ENCODE measurements around the gene OR10T2.

Gene OR10T2

GRCh38 chr1:158425027-158425426 is 25.8 kb upstream of the OR10T2 start:
- TF ChIP-seq SIN3A (IDR thresholded peaks at IDR 0.05; ENCODE audit: borderline replicate concordance, insufficient read depth, low read length) (no peak), POLR2AphosphoS5 (IDR thresholded peaks at IDR 0.05; ENCODE audit: low read depth, low read length) (no peak), TAF1 (IDR thresholded peaks at IDR 0.05; ENCODE audit: borderline replicate concordance, insufficient read depth, low read length) (no peak), FOXP2 (optimal IDR thresholded peaks at IDR 0.05; ENCODE audit: borderline replicate concordance, extremely low read depth, extremely low read length, insufficient read depth) (no peak), REST (IDR thresholded peaks at IDR 0.05; ENCODE audit: insufficient read depth in 1 of 2, low read depth in 2 of 2, low read length in 2 of 2) (no peak)

GRCh38 chr1:158422212-158422611 is 22.9 kb upstream of the OR10T2 start:
- TF ChIP-seq TAF1 (IDR thresholded peaks at IDR 0.05; ENCODE audit: borderline replicate concordance, insufficient read depth, low read length) (no peak), SIN3A (IDR thresholded peaks at IDR 0.05; ENCODE audit: borderline replicate concordance, insufficient read depth, low read length) (no peak), REST (IDR thresholded peaks at IDR 0.05; ENCODE audit: insufficient read depth in 1 of 2, low read depth in 2 of 2, low read length in 2 of 2) (no peak), POLR2AphosphoS5 (IDR thresholded peaks at IDR 0.05; ENCODE audit: low read depth, low read length) (no peak), FOXP2 (optimal IDR thresholded peaks at IDR 0.05; ENCODE audit: borderline replicate concordance, extremely low read depth, extremely low read length, insufficient read depth) (no peak)

- no peak for TF ChIP-seq POLR2AphosphoS5 (IDR thresholded peaks at IDR 0.05; ENCODE audit: low read depth, low read length)
- no peak for TF ChIP-seq FOXP2 (optimal IDR thresholded peaks at IDR 0.05; ENCODE audit: borderline replicate concordance, extremely low read depth, extremely low read length, insufficient read depth)
- no peak for TF ChIP-seq TAF1 (IDR thresholded peaks at IDR 0.05; ENCODE audit: borderline replicate concordance, insufficient read depth, low read length)
- TF ChIP-seq REST (IDR thresholded peaks at IDR 0.05; ENCODE audit: insufficient read depth in 1 of 2, low read depth in 2 of 2, low read length in 2 of 2), result no peak
- TF ChIP-seq SIN3A (IDR thresholded peaks at IDR 0.05; ENCODE audit: borderline replicate concordance, insufficient read depth, low read length), result no peak
Measured at GRCh38 chr1:158417586-158417985, 18.3 kb upstream of the OR10T2 start.

GRCh38 chr1:158414651-158415345 is 15.5 kb upstream of the OR10T2 start:
- TF ChIP-seq FOXP2 (optimal IDR thresholded peaks at IDR 0.05; ENCODE audit: borderline replicate concordance, extremely low read depth, extremely low read length, insufficient read depth), result no peak
- TF ChIP-seq TAF1 (IDR thresholded peaks at IDR 0.05; ENCODE audit: borderline replicate concordance, insufficient read depth, low read length), result no peak
- no peak for TF ChIP-seq POLR2AphosphoS5 (IDR thresholded peaks at IDR 0.05; ENCODE audit: low read depth, low read length)
- TF ChIP-seq SIN3A (IDR thresholded peaks at IDR 0.05; ENCODE audit: borderline replicate concordance, insufficient read depth, low read length), result no peak
- no peak for TF ChIP-seq REST (IDR thresholded peaks at IDR 0.05; ENCODE audit: insufficient read depth in 1 of 2, low read depth in 2 of 2, low read length in 2 of 2)

All from PFSK-1 (cell line).